IPS-18c (cell line): ENCODE measurements around the gene SH2D6.
"Not testable (repeated sequence)": the region's sequence is repeated elsewhere in the genome, so short reads cannot be mapped to it uniquely, and the experiment has no call there.

Experiments
- H3K4me3 ChIP-seq: 2 replicates; pipeline ENCODE4 v1.7.0; 2013; ENCODE audit warnings: low read depth, mild to moderate bottlenecking, low read length, moderate library complexity; ENCODE audit not compliant: insufficient read depth
- H3K9me3 ChIP-seq: one replicate; pipeline ENCODE4 v1.6.1; 2013; ENCODE audit warnings: mild to moderate bottlenecking, low read length, moderate library complexity; ENCODE audit not compliant: control insufficient read depth, insufficient read depth

SH2D6 gene

GRCh38 chr2:85472261-85472660, 53.7 kb downstream of the SH2D6 start:
- Histone ChIP-seq H3K9me3 (no peaks in the 10 kb centered on the region), H3K4me3 (no peak overlapping the region)

GRCh38 chr2:85475799-85476490, 57.4 kb downstream of the SH2D6 start:
- H3K9me3 ChIP-seq: no peaks in the 10 kb centered on the region
- no peak overlapping the region for H3K4me3 ChIP-seq

GRCh38 chr2:85476624-85477023, 58.1 kb downstream of the SH2D6 start:
- Histone ChIP-seq H3K4me3 (no peak overlapping the region), H3K9me3 (no peaks in the 10 kb centered on the region)

GRCh38 chr2:85477884-85478283, 59.4 kb downstream of the SH2D6 start:
- Histone ChIP-seq H3K9me3 (no peaks in the 10 kb centered on the region), H3K4me3 (no peak overlapping the region)

GRCh38 chr2:85481818-85482777, 63.6 kb downstream of the SH2D6 start:
- no peak overlapping the region for H3K4me3 ChIP-seq
- H3K9me3 ChIP-seq: no peaks in the 10 kb centered on the region

- H3K9me3 ChIP-seq, H3K4me3 ChIP-seq: not testable (repeated sequence)
These were observed 66.1 kb downstream of the SH2D6 start for GRCh38 chr2:85484615-85485014.

GRCh38 chr2:85485815-85486214, 67.3 kb downstream of the SH2D6 start:
- H3K9me3 ChIP-seq: peaks cover 3% of the 10 kb centered on the region
- no peak overlapping the region for H3K4me3 ChIP-seq
